ENCODE data around the gene TSTD1.
"Not testable (repeated sequence)": the region's sequence is repeated elsewhere in the genome, so short reads cannot be mapped to it uniquely, and the experiment has no call there.

Gene TSTD1

DNA sequence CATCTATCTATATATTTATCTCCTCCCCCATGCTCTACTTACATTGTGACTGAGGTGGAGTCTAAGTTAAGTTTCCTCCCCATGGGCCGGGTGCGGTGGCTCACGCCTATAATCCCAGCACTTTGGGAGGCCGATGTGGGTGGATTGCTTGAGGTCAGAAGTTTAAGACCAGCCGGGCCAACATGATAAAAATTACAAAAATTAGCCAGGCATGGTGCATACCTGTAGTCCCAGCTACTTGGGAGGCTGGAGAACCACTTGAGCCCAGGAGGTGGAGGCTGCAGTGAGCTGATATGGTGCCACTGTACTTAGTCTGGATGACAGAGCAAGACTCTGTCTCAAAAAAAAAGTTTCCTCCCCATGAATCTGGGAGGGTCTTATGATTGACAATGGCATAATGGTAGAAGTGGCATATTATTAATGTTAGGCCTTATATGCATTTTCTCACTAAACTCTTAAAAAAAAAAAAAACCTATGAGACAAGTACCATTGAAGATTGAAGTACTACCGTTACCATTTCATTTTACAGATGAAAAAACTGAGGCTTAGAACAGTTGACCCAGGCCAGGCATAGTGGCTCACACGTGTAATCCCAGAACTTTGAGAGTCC is 29.1 kb downstream of the TSTD1 start:
- in situ Hi-C loops (cut with MboI; ENCODE audit: low sequenced_read_pairs) = no loop called here

DNA sequence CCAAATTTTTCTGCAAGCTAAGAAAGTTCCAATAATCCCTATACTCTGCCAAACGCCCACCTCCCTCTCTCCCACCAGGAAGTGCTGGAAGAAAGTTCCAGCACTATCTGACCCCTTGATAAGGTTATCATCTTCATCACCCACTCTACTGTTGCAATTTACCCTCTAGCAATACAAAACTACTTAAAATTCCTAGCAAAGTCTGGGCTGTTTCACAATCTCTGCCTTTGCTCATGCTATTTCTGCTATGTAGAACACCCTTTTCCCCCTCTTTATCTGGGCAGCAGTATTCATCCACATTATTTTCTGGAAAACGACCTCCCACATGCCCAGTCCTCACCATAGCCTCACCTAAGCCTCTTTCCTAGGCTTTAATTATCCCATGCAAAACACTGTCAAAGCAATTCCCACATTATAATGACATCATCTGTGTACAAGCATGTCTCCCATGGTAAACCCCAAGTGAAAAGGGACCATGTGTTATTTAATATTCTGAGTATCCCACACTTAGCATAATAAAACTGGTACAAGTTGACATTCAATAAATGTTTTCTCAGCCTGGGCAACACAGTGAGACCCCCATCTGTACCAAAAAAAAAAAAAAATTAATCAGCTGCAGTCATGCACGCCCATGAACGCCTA is 29.8 kb downstream of the TSTD1 start:
- in situ Hi-C loops (cut with MboI; ENCODE audit: low sequenced_read_pairs) = no loop called here

DNA sequence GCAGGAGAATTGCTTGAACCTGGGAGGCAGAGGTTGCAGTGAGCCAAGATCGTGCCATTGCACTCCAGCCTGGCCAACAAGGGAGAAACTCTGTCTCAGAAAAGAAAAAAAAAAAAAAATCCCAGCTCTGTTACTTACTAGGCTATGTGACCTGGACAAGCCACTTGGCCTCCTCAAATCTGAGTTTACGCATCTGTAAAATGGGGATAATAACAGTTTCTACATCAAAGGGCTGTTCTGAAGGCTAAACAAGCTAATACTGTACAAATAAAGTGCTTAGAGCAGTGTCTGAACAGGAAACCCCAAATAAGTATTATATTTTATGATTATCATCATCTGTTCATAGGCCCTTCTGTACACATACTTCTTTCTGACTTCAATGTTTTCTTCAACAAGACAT is 31.4 kb downstream of the TSTD1 start:
- in situ Hi-C loops (cut with MboI; ENCODE audit: low sequenced_read_pairs) = no loop called here

DNA sequence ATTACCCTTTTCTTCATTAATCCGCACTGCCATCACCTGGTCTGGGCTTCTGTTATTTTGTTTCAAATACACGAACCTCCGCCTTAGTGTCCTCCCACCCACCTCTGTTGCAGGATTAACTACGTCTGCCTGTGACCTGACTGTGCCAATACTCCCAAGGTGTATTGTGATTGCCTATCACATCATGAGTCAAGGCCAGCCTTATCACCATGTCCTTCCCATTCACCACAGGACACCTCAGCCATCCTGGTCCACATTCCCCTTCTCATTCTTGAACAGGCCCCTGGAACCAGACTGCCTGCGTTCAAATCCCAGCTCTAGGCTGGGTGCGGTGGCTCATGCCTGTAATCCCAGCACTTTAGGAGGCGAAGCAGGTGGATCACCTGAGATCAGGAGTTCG is 32.2 kb downstream of the TSTD1 start:
- in situ Hi-C loops (cut with MboI; ENCODE audit: low sequenced_read_pairs) = no loop called here

DNA sequence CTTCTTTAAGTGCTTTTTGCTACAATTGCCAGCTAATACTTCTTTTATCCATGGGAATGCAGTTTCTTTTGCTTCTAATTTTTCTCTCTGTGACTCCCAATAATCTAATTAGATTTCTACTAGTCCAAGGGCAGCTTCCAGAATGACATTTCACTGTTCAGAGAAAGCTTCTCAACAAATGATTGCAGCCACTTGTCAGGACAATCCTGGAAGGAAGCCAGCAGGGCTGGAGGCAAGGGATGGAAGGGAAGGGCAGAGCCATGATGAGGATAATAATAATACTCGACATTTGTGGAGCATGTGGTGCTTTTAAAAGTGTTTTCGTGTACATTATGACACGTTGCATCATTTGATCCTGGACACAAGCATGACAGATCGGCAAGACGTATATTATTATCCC is 37.2 kb downstream of the TSTD1 start:
- in situ Hi-C loops (cut with MboI; ENCODE audit: low sequenced_read_pairs) = no loop called here

DNA sequence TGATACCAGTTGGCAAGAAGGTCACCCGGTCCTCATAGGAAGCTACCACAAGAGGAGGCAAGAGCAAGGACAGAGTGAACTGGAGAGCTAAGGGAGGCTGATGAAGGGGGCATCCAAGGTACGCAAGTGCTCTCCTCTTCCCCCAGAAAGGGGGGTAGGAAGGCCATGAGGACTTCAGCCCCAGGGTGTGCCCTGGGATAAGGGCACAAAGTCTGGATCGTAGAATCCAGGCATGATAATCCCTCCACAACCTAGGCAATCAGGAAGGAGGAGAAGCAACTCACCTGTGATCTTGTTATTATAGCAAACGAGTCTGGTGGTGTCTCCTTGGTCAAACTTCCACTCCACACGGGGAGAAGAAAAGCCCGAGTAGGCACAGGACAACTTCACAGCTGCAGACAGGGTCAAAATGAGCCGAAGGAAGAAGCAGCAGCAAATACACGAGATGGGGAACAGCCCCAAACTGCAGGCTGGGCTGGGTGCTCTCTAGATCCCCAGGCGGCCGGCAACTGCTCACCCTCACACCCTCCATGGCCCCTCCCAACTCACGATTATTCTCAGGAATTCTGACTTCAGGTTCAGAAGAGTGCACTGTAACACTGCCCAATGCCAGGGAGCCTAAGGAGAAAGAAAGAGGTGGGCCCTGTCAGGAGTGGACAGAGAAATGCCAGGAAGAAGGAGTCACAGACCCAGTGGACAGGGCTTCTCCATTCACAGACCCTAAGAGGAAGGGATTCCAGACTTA is 37.9 kb downstream of the TSTD1 start:
- in situ Hi-C loops (cut with MboI; ENCODE audit: low sequenced_read_pairs) = no loop called here

DNA sequence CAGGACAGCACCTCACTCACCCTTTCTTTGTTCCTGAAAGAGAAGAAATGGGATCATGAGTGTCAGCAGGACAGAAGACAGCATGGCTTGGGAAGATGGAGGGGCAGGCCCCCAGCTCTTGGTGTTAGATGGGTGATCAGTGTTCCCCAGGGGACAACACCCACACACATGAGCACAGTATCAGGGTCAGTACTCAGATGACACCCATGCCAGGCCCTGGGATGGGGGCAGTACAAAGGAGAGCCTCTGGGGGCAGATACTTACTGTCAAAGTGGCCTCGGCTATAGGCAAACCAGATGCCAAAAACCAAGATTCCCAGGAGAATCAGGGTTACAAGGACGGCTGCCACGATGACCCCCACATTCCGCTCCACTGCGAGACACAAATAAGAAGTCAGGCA is 39.4 kb downstream of the TSTD1 start:
- in situ Hi-C loops (cut with MboI; ENCODE audit: low sequenced_read_pairs) = no loop called here

DNA sequence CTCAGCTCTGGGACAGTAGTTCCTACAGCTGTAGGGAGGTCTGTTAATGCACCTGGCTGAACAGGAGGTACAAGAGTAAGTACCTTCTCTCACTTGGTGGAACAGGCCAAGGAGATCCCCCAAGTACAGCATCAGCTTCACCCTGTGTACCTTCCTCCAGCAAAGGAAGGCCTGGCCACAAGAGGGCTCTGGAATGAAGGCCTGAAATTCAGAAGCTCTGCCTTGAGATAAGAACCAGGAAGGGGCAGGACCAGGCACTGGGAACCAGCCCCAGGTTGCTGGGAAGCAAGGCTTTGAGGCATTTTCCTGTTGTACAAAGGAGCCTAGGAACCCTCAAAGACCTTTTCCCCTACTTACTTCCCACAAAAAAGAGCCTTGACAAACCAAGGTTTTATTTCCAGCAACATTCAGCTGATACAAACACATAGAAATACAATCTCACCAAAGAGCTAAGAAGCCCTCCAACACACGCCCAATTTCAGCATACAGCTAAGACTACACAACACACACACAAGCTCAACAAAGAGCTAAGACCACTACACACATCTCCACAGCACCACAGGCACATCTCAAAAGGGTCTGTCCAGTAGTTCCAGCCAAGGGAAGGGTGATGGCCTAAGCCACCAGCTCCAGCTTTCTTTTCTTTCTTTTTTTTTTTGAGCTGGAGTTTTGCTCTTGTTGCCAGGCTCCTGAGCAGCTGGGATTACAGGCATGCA is 41.3 kb downstream of the TSTD1 start:
- in situ Hi-C loops (cut with MboI; ENCODE audit: low sequenced_read_pairs) = no loop called here

DNA sequence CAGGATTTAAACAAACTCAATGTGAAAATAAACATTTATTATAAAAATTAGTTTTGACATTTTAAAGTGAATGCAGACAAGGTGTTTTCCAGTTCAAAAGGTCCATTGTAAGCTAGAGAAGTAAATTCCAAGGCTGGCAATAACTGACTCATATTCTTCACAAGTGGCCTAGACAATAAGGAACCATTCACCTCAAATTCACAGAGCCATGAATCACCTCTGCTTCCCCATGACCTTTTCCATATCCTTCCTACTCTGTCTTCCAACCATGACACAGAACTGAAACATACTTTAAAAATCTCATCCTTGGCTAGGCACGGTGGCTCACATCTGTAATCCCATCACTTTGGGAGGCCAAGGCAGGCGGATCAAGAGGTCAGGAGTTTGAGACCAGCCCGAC is 42.6 kb downstream of the TSTD1 start:
- in situ Hi-C loops (cut with MboI; ENCODE audit: low sequenced_read_pairs) = no loop called here

DNA sequence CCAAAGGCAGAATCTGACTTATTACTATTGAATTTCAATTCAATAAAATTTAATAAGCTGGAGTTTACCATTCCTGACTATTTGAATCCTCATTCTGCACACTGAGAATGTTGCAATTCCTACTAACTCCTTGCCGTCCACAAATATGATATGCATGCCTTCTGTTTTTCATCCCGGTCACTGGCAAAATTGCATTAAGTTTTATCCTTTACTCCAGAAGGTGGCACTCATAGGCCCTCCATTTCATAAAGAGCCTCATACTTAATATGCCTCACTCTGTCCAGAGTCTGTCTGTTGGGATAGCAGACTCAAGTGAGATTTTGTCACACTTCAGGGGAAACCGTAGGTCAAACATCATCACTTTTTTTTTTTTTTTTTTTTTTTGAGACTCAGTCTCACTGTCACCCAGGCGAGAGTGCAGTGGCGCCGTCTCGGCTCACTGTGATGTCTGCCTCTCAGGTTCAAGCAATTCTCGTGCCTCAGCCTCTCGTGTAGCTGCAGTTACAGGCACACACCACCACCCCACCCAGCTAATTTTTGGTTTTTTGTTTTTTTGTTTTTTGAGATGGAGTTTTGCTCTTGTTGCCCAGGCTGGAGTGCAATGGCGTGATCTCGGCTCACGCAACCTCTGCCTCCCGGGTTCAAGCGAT is 45.1 kb downstream of the TSTD1 start:
- in situ Hi-C loops (cut with MboI; ENCODE audit: low sequenced_read_pairs) = no loop called here

DNA sequence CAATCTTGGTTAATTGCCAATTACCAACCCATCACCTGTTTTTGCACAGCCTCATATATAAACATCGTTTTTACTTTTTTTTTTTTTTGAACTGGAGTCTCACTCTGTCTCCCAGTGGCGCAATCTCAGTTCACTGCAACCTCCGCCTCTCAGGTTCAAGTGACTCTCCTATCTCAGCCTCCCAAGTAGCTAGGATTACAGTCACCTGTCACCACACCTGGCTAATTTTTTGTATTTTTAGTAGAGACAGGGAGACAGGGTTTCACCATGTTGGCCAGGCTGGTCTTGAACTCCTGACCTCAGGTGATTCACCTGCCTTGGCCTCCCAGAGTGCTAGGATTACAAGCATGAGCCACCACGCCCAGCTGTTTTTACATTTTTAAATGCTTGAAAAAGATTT is 46.7 kb downstream of the TSTD1 start:
- in situ Hi-C loops (cut with MboI; ENCODE audit: low sequenced_read_pairs) = not testable (repeated sequence)
